ENCODE measurements around the gene SRSF5. TPM values are rescaled to one million over a fixed set of nuclear protein-coding genes. Genes with fewer than 3 reads are reported as not detected.

SRSF5 gene
- total and polyA plus RNA-seq, 2 donors (not counting 3 experiments of a cell fraction or from before 2014, with no cell fraction given): 192 to 253 TPM

DNA sequence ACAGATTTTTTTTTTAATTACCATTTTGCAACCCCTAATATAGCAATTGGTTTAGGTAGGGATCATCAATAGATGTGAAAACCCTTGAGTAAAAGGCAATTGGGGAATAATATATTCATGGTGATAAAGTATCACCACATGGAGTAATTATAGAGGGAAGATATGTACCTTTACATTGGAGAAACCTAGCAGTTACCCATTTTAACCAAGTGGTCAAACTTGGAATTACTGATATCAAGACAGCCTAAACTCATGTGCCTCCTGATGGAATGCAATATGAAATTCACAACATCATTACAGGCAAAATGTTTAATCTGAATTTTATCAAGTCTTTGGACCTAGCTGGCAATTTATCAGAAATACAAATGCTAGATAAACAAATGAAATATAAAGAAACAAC lies 36.8 kb downstream of the SRSF5 start:
- no peak for DNase-seq (ENCODE audit: low read depth, low spot score)
- no peaks in the 10 kb centered on the region for H3K9me3 ChIP-seq (replicated peaks; ENCODE audit: control insufficient read depth, insufficient read depth, low read length)
- CTCF ChIA-PET: interaction anchor here (0.7 kb wide), 1 partner anchor 830 kb away, joined by 5 read pairs; no protein-coding TSS in a partner anchor
- H3K4me2 ChIP-seq (ENCODE audit: insufficient read depth, low read length): no peak overlapping the region
- H3K27me3 ChIP-seq (ENCODE audit: control insufficient read depth in 2 of 2, insufficient read depth in 2 of 2, low read length in 2 of 2): peaks cover 0 to 5% of the 10 kb centered on the region in 2 experiments
- dilution Hi-C loops (cut with MboI; ENCODE audit: extremely low pct_ligation_motif_present, low sequenced_read_pairs): no loop called here
- intact Hi-C loops (cut with micrococcal nuclease): no loop called here
- no peaks in the 10 kb centered on the region for H3K9me1 ChIP-seq (replicated peaks; ENCODE audit: control insufficient read depth, extremely low read depth, insufficient read depth, low read length)
- no peak overlapping the region for H3K4me3 ChIP-seq (replicated peaks in 1 of 3; ENCODE audit: insufficient read depth in 1 of 3, low read depth in 1 of 3, low read length in 3 of 3)
- peak; percentile 18 for FAIRE-seq
- POLR2A ChIA-PET: interaction anchor here (0.6 kb wide), 1 partner anchor 446 kb away, joined by 7 read pairs; no protein-coding TSS in a partner anchor
- no peaks in the 10 kb centered on the region for H3K36me3 ChIP-seq (ENCODE audit: control insufficient read depth in 2 of 2, extremely low read depth in 1 of 2, insufficient read depth in 2 of 2, low read length in 2 of 2)
- H2AFZ ChIP-seq (ENCODE audit: low read depth, low read length): no peak overlapping the region
- no peaks in the 10 kb centered on the region for H3K4me1 ChIP-seq (ENCODE audit: control insufficient read depth, extremely low read depth, insufficient read depth, low read length)
- no peak overlapping the region for H3K27ac ChIP-seq (ENCODE audit: insufficient read depth, low read depth, low read length)
- TF ChIP-seq MYC (IDR thresholded peaks at IDR 0.05; ENCODE audit: low read depth, low read length): no peak
- TF ChIP-seq EZH2 (IDR thresholded peaks at IDR 0.05; ENCODE audit: borderline replicate concordance, low read depth, low read length, severe bottlenecking): no peak
- no peak for TF ChIP-seq JUN (IDR thresholded peaks at IDR 0.05; ENCODE audit: borderline replicate concordance, insufficient read depth, insufficient read length, low read depth)
- TF ChIP-seq POLR2AphosphoS5 (IDR thresholded peaks at IDR 0.05; ENCODE audit: insufficient read depth, low read depth, low read length): no peak
- no peak for TF ChIP-seq GATA2 (IDR thresholded peaks at IDR 0.05; ENCODE audit: insufficient read depth, insufficient read length, low read depth, low read length)
- TF ChIP-seq POLR2A (IDR thresholded peaks at IDR 0.05; ENCODE audit: low read depth, low read length): no peak
- TF ChIP-seq FOS (IDR thresholded peaks at IDR 0.05; ENCODE audit: borderline replicate concordance, insufficient read depth, low read length): no peak
- TF ChIP-seq, protein P1, sequence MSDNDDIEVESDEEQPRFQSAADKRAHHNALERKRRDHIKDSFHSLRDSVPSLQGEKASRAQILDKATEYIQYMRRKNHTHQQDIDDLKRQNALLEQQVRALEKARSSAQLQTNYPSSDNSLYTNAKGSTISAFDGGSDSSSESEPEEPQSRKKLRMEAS (IDR thresholded peaks at IDR 0.05; ENCODE audit: insufficient read depth, insufficient read length): no peak
- no TSS peak for BruUV-seq (replicated peaks)
- no peaks in the 10 kb centered on the region for H4K20me1 ChIP-seq (replicated peaks; ENCODE audit: control insufficient read depth, extremely low read depth, insufficient read depth, low read length)
- H3K9ac ChIP-seq (replicated peaks; ENCODE audit: extremely low read depth, insufficient read depth, low read length): no peak overlapping the region
- H3K79me2 ChIP-seq (ENCODE audit: control insufficient read depth, insufficient read depth, low read length): no peaks in the 10 kb centered on the region

DNA sequence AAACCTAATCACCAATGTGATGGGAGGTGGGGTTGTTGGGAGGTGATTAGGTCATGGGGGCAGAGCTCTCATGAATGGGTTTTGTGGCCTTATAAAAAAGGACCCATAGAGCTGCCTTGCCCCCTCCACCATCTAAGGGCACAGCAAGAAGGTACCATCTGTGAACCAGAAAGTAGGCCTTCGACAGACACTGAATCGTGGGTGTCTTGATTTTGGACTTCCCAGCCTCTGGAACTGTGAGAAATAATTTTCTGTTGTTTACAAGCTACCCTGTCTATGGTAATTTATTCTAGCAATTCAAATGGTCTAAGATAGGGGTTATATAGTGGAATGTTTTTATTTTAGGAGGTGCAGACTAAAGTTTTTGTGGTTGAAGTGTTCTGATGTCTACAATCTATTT lies 38.0 kb downstream of the SRSF5 start:
- CTCF ChIA-PET: interaction anchor here (1.0 kb wide), 1 partner anchor 223 kb away, joined by 3 read pairs; no protein-coding TSS in a partner anchor
- no peaks in the 10 kb centered on the region for H4K20me1 ChIP-seq (replicated peaks; ENCODE audit: control insufficient read depth, extremely low read depth, insufficient read depth, low read length)
- H3K79me2 ChIP-seq (ENCODE audit: control insufficient read depth, insufficient read depth, low read length): no peaks in the 10 kb centered on the region
- no peak overlapping the region for H2AFZ ChIP-seq (ENCODE audit: low read depth, low read length)
- intact Hi-C loops (cut with micrococcal nuclease) (no loop called here), dilution Hi-C loops (cut with MboI; ENCODE audit: extremely low pct_ligation_motif_present, low sequenced_read_pairs) (no loop called here)
- POLR2A ChIA-PET: no interaction called here
- no peaks in the 10 kb centered on the region for H3K36me3 ChIP-seq (ENCODE audit: control insufficient read depth in 2 of 2, extremely low read depth in 1 of 2, insufficient read depth in 2 of 2, low read length in 2 of 2)
- H3K4me3 ChIP-seq (replicated peaks in 1 of 3; ENCODE audit: insufficient read depth in 1 of 3, low read depth in 1 of 3, low read length in 3 of 3): no peak overlapping the region
- TF ChIP-seq, protein P1 (IDR thresholded peaks at IDR 0.05; ENCODE audit: insufficient read depth, insufficient read length): no peak
- TF ChIP-seq FOS (IDR thresholded peaks at IDR 0.05; ENCODE audit: borderline replicate concordance, insufficient read depth, low read length) (no peak), GATA2 (IDR thresholded peaks at IDR 0.05; ENCODE audit: insufficient read depth, insufficient read length, low read depth, low read length) (no peak), EZH2 (IDR thresholded peaks at IDR 0.05; ENCODE audit: borderline replicate concordance, low read depth, low read length, severe bottlenecking) (no peak), POLR2A (IDR thresholded peaks at IDR 0.05; ENCODE audit: low read depth, low read length) (no peak), JUN (IDR thresholded peaks at IDR 0.05; ENCODE audit: borderline replicate concordance, insufficient read depth, insufficient read length, low read depth) (no peak), MYC (IDR thresholded peaks at IDR 0.05; ENCODE audit: low read depth, low read length) (no peak), POLR2AphosphoS5 (IDR thresholded peaks at IDR 0.05; ENCODE audit: insufficient read depth, low read depth, low read length) (no peak)
- TF ChIP-seq, protein P2, sequence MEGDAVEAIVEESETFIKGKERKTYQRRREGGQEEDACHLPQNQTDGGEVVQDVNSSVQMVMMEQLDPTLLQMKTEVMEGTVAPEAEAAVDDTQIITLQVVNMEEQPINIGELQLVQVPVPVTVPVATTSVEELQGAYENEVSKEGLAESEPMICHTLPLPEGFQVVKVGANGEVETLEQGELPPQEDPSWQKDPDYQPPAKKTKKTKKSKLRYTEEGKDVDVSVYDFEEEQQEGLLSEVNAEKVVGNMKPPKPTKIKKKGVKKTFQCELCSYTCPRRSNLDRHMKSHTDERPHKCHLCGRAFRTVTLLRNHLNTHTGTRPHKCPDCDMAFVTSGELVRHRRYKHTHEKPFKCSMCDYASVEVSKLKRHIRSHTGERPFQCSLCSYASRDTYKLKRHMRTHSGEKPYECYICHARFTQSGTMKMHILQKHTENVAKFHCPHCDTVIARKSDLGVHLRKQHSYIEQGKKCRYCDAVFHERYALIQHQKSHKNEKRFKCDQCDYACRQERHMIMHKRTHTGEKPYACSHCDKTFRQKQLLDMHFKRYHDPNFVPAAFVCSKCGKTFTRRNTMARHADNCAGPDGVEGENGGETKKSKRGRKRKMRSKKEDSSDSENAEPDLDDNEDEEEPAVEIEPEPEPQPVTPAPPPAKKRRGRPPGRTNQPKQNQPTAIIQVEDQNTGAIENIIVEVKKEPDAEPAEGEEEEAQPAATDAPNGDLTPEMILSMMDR (IDR thresholded peaks at IDR 0.05; ENCODE audit: extremely low read depth in 1 of 2, insufficient read depth in 1 of 2, low read depth in 1 of 2, low read length in 2 of 2): no peak
- H3K4me1 ChIP-seq (ENCODE audit: control insufficient read depth, extremely low read depth, insufficient read depth, low read length): no peaks in the 10 kb centered on the region
- H3K4me2 ChIP-seq (ENCODE audit: insufficient read depth, low read length): no peak overlapping the region
- H3K27ac ChIP-seq (ENCODE audit: insufficient read depth, low read depth, low read length): no peak overlapping the region
- H3K9me3 ChIP-seq (replicated peaks; ENCODE audit: control insufficient read depth, insufficient read depth, low read length): no peaks in the 10 kb centered on the region
- peaks cover 0 to 5% of the 10 kb centered on the region in 2 experiments for H3K27me3 ChIP-seq (ENCODE audit: control insufficient read depth in 2 of 2, insufficient read depth in 2 of 2, low read length in 2 of 2)
- BruUV-seq (replicated peaks): no TSS peak
- DNase-seq (ENCODE audit: low read depth, low spot score) (no peak), FAIRE-seq (no peak)
- H3K9me1 ChIP-seq (replicated peaks; ENCODE audit: control insufficient read depth, extremely low read depth, insufficient read depth, low read length): no peaks in the 10 kb centered on the region
- H3K9ac ChIP-seq (replicated peaks; ENCODE audit: extremely low read depth, insufficient read depth, low read length): no peak overlapping the region

All from endothelial cell of umbilical vein (primary cell).